GM12873 (cell line): ENCODE results near the gene PAK5.

Experiments used
- TF ChIP-seq, protein P1 (sequence below): IDR thresholded peaks from 2 replicates; pipeline ENCODE4 v1.5.1; 2012; ENCODE audit warnings: low read depth, mild to moderate bottlenecking, moderate library complexity, low read length, control low read depth; ENCODE audit not compliant: insufficient read depth; ENCODE audit errors: missing control alignments

The PAK5 gene

DNA sequence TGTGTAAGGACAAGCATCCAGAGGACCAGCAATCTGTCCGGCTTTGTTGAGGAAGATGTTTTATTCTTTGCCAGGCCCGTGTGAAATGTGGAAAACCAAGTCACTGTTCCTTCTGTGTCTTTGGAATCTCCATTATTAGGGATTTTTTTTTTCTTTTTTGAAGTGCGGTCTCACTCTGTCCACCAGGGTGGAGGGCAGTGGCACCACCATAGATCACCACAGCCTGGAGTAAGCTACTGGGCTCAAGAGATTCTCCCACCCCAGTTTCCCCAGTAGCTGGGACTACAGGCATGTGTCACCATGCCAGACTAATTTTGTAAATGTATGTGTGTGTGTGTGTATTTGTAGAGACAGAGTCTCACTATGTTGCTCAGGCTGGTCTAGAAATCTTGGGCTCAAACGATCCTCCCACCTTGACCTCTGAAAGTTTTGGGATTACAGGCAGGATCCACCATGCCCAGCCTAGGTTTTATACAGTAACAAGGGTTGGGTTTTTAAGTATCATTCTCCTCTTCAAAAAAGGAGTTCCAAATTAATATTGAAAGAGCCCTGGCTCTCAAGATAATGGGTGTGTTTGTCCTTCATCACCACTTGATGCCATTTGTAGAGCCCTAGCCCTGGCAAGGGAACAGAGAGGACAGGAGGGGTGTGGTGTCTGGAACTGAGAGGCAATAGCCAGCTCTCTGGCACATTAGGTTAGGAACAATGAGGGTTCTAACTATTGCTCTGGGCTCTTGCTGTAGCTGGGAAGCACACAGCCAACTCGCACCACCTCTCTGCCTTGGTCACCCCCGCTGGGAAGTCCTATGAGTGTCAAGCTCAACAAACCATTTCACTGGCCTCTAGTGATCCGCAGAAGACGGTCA is 321.3 kb downstream of the PAK5 start:
- TF ChIP-seq, protein P1, sequence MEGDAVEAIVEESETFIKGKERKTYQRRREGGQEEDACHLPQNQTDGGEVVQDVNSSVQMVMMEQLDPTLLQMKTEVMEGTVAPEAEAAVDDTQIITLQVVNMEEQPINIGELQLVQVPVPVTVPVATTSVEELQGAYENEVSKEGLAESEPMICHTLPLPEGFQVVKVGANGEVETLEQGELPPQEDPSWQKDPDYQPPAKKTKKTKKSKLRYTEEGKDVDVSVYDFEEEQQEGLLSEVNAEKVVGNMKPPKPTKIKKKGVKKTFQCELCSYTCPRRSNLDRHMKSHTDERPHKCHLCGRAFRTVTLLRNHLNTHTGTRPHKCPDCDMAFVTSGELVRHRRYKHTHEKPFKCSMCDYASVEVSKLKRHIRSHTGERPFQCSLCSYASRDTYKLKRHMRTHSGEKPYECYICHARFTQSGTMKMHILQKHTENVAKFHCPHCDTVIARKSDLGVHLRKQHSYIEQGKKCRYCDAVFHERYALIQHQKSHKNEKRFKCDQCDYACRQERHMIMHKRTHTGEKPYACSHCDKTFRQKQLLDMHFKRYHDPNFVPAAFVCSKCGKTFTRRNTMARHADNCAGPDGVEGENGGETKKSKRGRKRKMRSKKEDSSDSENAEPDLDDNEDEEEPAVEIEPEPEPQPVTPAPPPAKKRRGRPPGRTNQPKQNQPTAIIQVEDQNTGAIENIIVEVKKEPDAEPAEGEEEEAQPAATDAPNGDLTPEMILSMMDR: no peak

DNA sequence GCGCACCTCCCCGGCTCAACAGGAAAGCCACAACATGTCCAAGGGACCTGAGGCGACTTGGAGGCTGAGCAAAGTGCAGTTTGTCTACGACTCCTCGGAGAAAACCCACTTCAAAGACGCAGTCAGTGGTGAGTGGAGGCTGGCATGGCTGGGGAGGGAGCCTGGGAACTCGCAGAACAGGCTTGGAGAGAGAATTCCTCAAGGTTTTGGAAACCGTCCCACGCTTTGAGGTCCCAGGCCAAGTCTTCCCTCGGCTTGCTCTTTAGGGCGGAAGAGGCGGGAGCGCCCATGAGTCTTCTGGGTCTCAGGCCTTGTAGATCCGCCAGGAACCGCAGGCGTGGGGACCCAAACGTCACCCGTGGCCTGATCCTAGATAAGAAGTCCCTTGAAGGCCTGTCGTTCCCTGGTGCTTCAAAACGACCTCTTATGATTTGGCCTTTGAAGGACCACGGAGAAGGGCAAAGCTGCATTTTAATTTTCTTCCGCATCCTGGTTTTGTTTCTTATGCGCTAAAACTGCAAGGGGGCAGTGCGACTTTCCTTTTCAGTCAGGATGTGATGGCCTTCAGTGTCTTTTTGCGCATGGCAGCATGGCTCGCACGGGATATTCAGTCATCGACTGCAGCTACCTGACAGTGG is 322.5 kb downstream of the PAK5 start:
- TF ChIP-seq, protein P1: no peak

DNA sequence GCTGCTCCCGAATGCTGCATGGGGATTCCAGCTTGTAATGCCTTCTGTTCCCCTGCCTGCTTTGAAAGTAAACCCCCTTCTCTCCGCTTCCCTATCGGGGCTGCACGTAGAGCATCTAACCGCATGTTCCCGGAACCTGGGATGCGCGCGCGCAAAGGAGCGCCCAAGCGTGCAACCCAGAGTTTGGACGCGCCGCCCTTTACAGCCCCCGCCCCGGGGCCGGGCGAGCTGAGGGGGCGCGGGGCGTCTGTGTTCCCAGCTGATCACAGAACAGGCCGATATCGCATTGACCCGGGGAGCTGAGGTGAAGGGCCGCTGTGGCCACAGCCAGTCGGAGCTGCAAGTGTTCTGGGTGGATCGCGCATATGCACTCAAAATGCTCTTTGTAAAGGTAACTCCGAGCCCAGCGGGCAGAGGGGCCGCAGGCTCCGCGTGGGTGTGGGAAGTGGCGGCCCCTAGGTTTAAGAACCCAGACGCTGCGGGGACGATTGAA is 323.1 kb downstream of the PAK5 start:
- TF ChIP-seq, protein P1: no peak

DNA sequence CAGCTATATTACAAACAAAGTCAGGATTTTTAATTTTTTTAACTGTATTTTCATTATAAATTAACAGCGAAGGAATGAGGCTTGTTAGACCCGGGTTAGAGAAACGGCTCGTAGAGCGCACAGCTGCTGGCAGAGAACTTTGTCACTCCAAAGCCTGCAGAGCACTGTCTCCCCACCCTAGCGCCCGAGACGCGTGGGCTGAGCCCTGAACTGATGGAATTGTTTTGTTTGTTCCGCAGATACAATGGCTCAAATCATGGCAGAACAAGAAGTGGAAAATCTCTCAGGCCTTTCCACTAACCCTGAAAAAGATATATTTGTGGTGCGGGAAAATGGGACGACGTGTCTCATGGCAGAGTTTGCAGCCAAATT is 323.7 kb downstream of the PAK5 start:
- TF ChIP-seq, protein P1: no peak

DNA sequence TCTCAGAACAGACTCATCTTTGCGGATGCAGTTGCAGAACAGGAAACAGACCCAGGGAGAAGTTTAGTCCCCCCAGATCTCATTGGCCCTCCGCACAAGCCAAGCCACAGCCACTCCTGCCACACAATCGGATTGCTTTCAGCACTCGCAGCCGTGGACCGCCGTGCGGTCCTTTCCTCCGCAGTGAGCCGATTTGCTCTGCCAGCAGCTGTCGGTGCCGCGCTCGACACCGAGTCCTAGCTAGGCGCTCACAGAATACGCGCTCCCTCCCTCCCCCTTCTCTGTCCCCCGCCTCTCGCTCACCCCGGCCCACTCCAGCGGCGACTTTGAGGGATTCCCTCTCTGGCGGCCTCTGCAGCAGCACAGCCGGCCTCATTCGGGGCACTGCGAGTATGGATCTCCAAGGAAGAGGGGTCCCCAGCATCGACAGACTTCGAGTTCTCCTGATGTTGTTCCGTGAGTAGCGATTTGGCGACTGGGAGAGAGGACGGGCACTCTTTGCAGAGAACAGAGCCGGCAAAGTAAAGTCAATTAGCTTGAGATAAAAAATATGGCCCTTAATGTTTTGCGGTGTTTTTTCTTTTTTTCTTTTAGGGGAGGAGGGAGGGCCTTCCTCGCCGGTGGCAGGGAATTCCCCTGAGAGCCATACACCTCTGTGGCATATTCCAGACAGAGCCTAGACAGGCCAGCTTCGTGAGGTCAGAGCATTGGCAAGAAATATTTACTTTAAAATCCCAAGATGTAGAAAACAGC is 324.2 kb downstream of the PAK5 start, which contains the start of gene LAMP5:
Gene LAMP5 (plus strand): TSS at position 130 of the 753 bp plus-strand sequence. CDS start 263 bp downstream, at position 393.
- TF ChIP-seq, protein P1: no peak

DNA sequence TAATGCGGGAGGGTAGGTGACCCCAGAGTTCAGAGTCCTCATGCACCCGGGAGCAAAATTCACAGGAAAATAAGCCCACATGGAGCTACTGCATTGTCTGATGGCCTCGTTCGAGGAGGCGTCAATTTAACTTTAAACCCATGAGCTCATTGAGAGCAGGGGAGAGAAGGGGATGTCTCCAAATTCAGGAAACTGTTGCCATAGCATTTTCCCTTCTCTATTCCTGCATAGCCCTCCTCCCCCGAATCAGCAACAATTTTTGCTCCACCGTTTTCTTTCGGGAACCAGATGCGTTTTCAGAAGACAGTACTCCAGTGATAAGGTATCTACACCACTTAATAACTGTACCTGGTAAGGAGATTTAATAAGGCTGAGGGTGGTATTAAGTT is 324.8 kb downstream of the PAK5 start:
- TF ChIP-seq, protein P1: no peak

DNA sequence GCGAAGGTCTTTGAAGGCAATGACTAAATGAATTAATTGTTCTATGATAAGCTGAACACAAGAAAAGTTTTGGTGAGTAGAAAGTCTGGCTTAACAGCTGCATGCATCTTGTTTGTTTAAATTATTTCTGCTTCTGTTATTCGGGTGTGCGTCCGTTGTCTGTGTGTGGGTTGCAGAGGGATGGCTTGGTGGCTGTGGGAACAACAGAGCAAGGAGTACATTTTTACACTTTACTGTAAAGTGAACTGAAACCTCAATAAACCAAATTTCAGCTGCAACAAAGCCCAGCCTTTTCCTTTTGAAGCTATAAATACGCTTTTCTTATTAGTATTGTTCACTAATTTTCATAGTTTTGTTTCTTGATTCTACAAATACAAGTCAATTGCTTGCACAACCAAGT is 328.0 kb downstream of the PAK5 start:
- TF ChIP-seq, protein P1: no peak
